Loucy (cell line): ENCODE data around the gene ACTL6B.

ENCODE experiments used
- CTCF ChIP-seq: fragments of 200-600 bp; sonication (generic); conservative IDR thresholded peaks from 2 replicates; pipeline ENCODE4 v1.5.1; 2014; ENCODE audit warnings: mild to moderate bottlenecking, antibody characterized with exemption, low read length
- EZH2phosphoT487 ChIP-seq: fragments of 200-600 bp; IDR thresholded peaks from 2 replicates; pipeline ENCODE4 v1.6.1; 2018; ENCODE audit warnings: antibody characterized with exemption, mild to moderate bottlenecking, moderate library complexity, borderline replicate concordance

DNA sequence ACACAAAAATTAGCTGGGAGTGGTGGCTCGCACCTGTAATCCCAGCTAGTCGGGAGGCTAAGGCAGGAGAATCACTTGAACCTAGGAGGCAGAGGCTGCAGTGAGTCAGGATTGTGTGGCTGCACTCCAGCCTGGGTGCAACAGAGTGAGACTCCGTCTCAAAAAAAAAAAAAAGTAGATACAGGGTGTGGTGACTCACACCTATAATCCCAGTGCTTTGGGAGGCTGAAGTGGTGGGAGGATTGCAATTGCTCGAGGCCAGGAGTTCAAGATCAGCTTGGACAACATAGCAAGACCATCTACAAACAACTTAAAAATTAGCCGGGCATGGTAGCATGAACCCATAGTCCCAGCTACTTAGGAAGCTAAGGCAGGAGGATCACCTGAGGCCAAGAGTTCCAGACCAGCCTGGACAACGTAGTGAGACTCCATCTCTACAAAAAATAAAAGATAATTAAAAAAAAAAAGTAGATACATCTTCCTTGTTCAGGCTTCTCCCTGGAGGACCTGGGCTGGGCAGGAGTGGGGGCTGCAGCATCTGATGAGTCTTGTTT, 41.9 kb downstream of the ACTL6B start:
- TF ChIP-seq CTCF (no peak), EZH2phosphoT487 (no peak)
